ENCODE results near the gene MGAT5.

GRCh38 chr2:134479696-134480330, 225.9 kb downstream of the MGAT5 start:
- TF ChIP-seq, protein P1, sequence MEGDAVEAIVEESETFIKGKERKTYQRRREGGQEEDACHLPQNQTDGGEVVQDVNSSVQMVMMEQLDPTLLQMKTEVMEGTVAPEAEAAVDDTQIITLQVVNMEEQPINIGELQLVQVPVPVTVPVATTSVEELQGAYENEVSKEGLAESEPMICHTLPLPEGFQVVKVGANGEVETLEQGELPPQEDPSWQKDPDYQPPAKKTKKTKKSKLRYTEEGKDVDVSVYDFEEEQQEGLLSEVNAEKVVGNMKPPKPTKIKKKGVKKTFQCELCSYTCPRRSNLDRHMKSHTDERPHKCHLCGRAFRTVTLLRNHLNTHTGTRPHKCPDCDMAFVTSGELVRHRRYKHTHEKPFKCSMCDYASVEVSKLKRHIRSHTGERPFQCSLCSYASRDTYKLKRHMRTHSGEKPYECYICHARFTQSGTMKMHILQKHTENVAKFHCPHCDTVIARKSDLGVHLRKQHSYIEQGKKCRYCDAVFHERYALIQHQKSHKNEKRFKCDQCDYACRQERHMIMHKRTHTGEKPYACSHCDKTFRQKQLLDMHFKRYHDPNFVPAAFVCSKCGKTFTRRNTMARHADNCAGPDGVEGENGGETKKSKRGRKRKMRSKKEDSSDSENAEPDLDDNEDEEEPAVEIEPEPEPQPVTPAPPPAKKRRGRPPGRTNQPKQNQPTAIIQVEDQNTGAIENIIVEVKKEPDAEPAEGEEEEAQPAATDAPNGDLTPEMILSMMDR (IDR thresholded peaks at IDR 0.05 in 2 of 3, conservative IDR thresholded peaks at IDR 0.05 in 1 of 3; ENCODE audit: borderline replicate concordance in 1 of 3, insufficient read depth in 1 of 3, low read depth in 2 of 3, low read length in 2 of 3): no peak
- TF ChIP-seq SIN3A (IDR thresholded peaks at IDR 0.05; ENCODE audit: low read depth) (no peak), FOSL1 (IDR thresholded peaks at IDR 0.05; ENCODE audit: low read depth) (no peak), SRF (IDR thresholded peaks at IDR 0.05; ENCODE audit: low read depth) (no peak), POLR2A (IDR thresholded peaks at IDR 0.05; ENCODE audit: borderline replicate concordance, extremely low read depth, insufficient read depth, insufficient read length) (no peak), JUND (IDR thresholded peaks at IDR 0.05) (no peak), POLR2AphosphoS5 (IDR thresholded peaks at IDR 0.05; ENCODE audit: low read depth, low read length) (no peak)
- TF ChIP-seq, protein P2, sequence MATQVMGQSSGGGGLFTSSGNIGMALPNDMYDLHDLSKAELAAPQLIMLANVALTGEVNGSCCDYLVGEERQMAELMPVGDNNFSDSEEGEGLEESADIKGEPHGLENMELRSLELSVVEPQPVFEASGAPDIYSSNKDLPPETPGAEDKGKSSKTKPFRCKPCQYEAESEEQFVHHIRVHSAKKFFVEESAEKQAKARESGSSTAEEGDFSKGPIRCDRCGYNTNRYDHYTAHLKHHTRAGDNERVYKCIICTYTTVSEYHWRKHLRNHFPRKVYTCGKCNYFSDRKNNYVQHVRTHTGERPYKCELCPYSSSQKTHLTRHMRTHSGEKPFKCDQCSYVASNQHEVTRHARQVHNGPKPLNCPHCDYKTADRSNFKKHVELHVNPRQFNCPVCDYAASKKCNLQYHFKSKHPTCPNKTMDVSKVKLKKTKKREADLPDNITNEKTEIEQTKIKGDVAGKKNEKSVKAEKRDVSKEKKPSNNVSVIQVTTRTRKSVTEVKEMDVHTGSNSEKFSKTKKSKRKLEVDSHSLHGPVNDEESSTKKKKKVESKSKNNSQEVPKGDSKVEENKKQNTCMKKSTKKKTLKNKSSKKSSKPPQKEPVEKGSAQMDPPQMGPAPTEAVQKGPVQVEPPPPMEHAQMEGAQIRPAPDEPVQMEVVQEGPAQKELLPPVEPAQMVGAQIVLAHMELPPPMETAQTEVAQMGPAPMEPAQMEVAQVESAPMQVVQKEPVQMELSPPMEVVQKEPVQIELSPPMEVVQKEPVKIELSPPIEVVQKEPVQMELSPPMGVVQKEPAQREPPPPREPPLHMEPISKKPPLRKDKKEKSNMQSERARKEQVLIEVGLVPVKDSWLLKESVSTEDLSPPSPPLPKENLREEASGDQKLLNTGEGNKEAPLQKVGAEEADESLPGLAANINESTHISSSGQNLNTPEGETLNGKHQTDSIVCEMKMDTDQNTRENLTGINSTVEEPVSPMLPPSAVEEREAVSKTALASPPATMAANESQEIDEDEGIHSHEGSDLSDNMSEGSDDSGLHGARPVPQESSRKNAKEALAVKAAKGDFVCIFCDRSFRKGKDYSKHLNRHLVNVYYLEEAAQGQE (IDR thresholded peaks at IDR 0.05; ENCODE audit: low read depth): no peak

Data from HCT116 (cell line).